RWPE1 (cell line): ENCODE results near the gene DENND5B.
"Not testable (repeated sequence)": the region's sequence is repeated elsewhere in the genome, so short reads cannot be mapped to it uniquely, and the experiment has no call there.

Experiments used
- CTCF ChIA-PET: fragments of 350-600 bp; sonication (Branson Sonifier 250); formaldehyde crosslinking; extraction: SDS; loops from one replicate; lab custom pipeline; 2021; lab: Yijun Ruan, JAX
- POLR2A ChIA-PET: fragments of 400-600 bp; formaldehyde crosslinking; extraction: SDS; loops from one replicate; lab custom pipeline; 2020; ENCODE audit warnings: antibody characterized with exemption; ENCODE audit not compliant: low non-redundant PET; lab: Yijun Ruan, JAX
- DNase-seq: peaks from one replicate; pipeline ENCODE4 v3.0.0; 2012; ENCODE audit warnings: low spot score
- H3K27ac ChIP-seq: fragments of 450-650 bp; 2 replicates; pipeline ENCODE4 v1.5.1; 2017
- CTCF ChIP-seq: fragments of 450-650 bp; conservative IDR thresholded peaks from 2 replicates; pipeline ENCODE4 v1.5.1; 2017; ENCODE audit warnings: low read depth, mild to moderate bottlenecking

Gene DENND5B

GRCh38 chr12:31508436-31509150 is 82.3 kb downstream of the DENND5B start:
- ChIA-PET POLR2A (no interaction called here), CTCF (interaction anchor here (0.6 to 1.0 kb wide), 3 partner anchors 17 to 73 kb away, joined by 3 to 8 read pairs (median 4); no protein-coding TSS in a partner anchor)
- DNase-seq = no peak
- no peak overlapping the region for H3K27ac ChIP-seq
- TF ChIP-seq CTCF = no peak

- no peak overlapping the region for H3K27ac ChIP-seq
- peak; percentile 20 for DNase-seq
- no peak for TF ChIP-seq CTCF
- CTCF ChIA-PET = interaction anchor here (0.6 to 1.0 kb wide), 2 partner anchors 16 to 787 kb away, joined by 3 to 8 read pairs; no protein-coding TSS in a partner anchor
- POLR2A ChIA-PET = no interaction called here
Observed at GRCh38 chr12:31507966-31508365, 83.0 kb downstream of the DENND5B start.

- ChIA-PET CTCF (interaction anchor here (0.6 kb wide), 2 partner anchors 200 to 998 kb away, joined by 4 to 8 read pairs; no protein-coding TSS in a partner anchor), POLR2A (no interaction called here)
- H3K27ac ChIP-seq = no peak overlapping the region
- no peak for DNase-seq
- no peak for TF ChIP-seq CTCF
Observed at GRCh38 chr12:31506515-31507306, 84.2 kb downstream of the DENND5B start.

GRCh38 chr12:31504625-31505222 is 86.2 kb downstream of the DENND5B start:
- H3K27ac ChIP-seq = no peak overlapping the region
- CTCF ChIA-PET = interaction anchor here (0.7 kb wide), 1 partner anchor 102 kb away, joined by 3 read pairs; no protein-coding TSS in a partner anchor
- POLR2A ChIA-PET = no interaction called here
- TF ChIP-seq CTCF = no peak
- no peak for DNase-seq

- POLR2A ChIA-PET, DNase-seq, H3K27ac ChIP-seq, CTCF ChIA-PET: not testable (repeated sequence)
Observed at GRCh38 chr12:31501014-31501413, 89.9 kb downstream of the DENND5B start.

- ChIA-PET CTCF (interaction anchor here (0.6 kb wide), 2 partner anchors 649 to 1279 kb away, joined by 3 to 4 read pairs; no protein-coding TSS in a partner anchor), POLR2A (interaction anchor here (0.6 kb wide), 1 partner anchor 65 kb away, joined by 4 read pairs; no protein-coding TSS in a partner anchor)
- H3K27ac ChIP-seq = no peak overlapping the region
- DNase-seq = no peak
- TF ChIP-seq CTCF = no peak
Observed at GRCh38 chr12:31499567-31499966, 91.4 kb downstream of the DENND5B start.
